Measurements from ENCODE around the gene AVPI1. TPM values are rescaled to one million over a fixed set of nuclear protein-coding genes. Genes with fewer than 3 reads are reported as not detected.

AVPI1 gene
- total and polyA plus RNA-seq, 4 donors = 15.1 to 26.8 (median 17.8) TPM

- peaks cover 0 to 15% (median 0%) of the 10 kb centered on the region in 5 donors for H3K4me1 ChIP-seq (ENCODE audit: control insufficient read depth in 5 of 5, insufficient read depth in 5 of 5, low read length in 5 of 5)
- peak overlapping the region; percentile 40 to 92 for H3K27ac ChIP-seq (ENCODE audit: low read depth in 1 of 2, low read length in 1 of 2)
- ATAC-seq (ENCODE audit: insufficient read depth, low FRiP score) (peak; percentile 76), DNase-seq (peak in 1 of 3 donors; percentile 14)
- H3K9ac ChIP-seq (ENCODE audit: insufficient read depth in 1 of 2, low read length in 2 of 2) = no peak overlapping the region
- H3K27me3 ChIP-seq (ENCODE audit: control insufficient read depth in 3 of 3, insufficient read depth in 3 of 3, low read length in 2 of 3) = no peaks in the 10 kb centered on the region
- no peaks in the 10 kb centered on the region for H3K9me3 ChIP-seq (ENCODE audit: control insufficient read depth in 4 of 4, insufficient read depth in 3 of 4, low read length in 3 of 4)
- no peak overlapping the region for H3K4me3 ChIP-seq
- WGBS, 2 donors = 75 to 83% methylated on average over 5 of the region's 5 CpGs
- peaks cover 19 to 22% (median 21%) of the 10 kb centered on the region in 4 donors for H3K36me3 ChIP-seq (ENCODE audit: control insufficient read depth in 4 of 4, insufficient read depth in 4 of 4, low read length in 4 of 4)
- TF ChIP-seq CTCF (IDR thresholded peaks at IDR 0.05; ENCODE audit: control extremely low read depth, extremely low read depth) = no peak
Measured at GRCh38 chr10:97648562-97649404, 38.3 kb downstream of the AVPI1 start.

GRCh38 chr10:97647556-97647955 lies 39.5 kb downstream of the AVPI1 start:
- no peaks in the 10 kb centered on the region for H3K27me3 ChIP-seq (ENCODE audit: control insufficient read depth in 3 of 3, insufficient read depth in 3 of 3, low read length in 2 of 3)
- peak overlapping the region in 1 of 2 donors; percentile 63 for H3K27ac ChIP-seq (ENCODE audit: low read depth in 1 of 2, low read length in 1 of 2)
- H3K36me3 ChIP-seq (ENCODE audit: control insufficient read depth in 4 of 4, insufficient read depth in 4 of 4, low read length in 4 of 4) = peaks cover 20 to 23% (median 20%) of the 10 kb centered on the region in 4 donors
- ATAC-seq (ENCODE audit: insufficient read depth, low FRiP score) (peak; percentile 27), DNase-seq (no peak)
- WGBS, 2 donors = 67 to 89% methylated on average over 1 of the region's 1 CpG
- H3K9me3 ChIP-seq (ENCODE audit: control insufficient read depth in 4 of 4, insufficient read depth in 3 of 4, low read length in 3 of 4) = no peaks in the 10 kb centered on the region
- H3K9ac ChIP-seq (ENCODE audit: insufficient read depth in 1 of 2, low read length in 2 of 2) = no peak overlapping the region
- H3K4me1 ChIP-seq (ENCODE audit: control insufficient read depth in 5 of 5, insufficient read depth in 5 of 5, low read length in 5 of 5) = peaks cover 0 to 18% (median 0%) of the 10 kb centered on the region in 5 donors
- TF ChIP-seq CTCF (IDR thresholded peaks at IDR 0.05; ENCODE audit: control extremely low read depth, extremely low read depth) = no peak
- no peak overlapping the region for H3K4me3 ChIP-seq

GRCh38 chr10:97644936-97645335 lies 42.1 kb downstream of the AVPI1 start:
- Histone ChIP-seq H3K27ac (ENCODE audit: low read depth in 1 of 2, low read length in 1 of 2) (no peak overlapping the region), H3K4me1 (ENCODE audit: control insufficient read depth in 5 of 5, insufficient read depth in 5 of 5, low read length in 5 of 5) (peaks cover 0 to 28% (median 9%) of the 10 kb centered on the region in 5 donors), H3K27me3 (ENCODE audit: control insufficient read depth in 3 of 3, insufficient read depth in 3 of 3, low read length in 2 of 3) (no peaks in the 10 kb centered on the region), H3K4me3 (no peak overlapping the region), H3K9ac (ENCODE audit: insufficient read depth in 1 of 2, low read length in 2 of 2) (no peak overlapping the region), H3K9me3 (ENCODE audit: control insufficient read depth in 4 of 4, insufficient read depth in 3 of 4, low read length in 3 of 4) (no peaks in the 10 kb centered on the region), H3K36me3 (ENCODE audit: control insufficient read depth in 4 of 4, insufficient read depth in 4 of 4, low read length in 4 of 4) (peaks cover 3 to 13% (median 12%) of the 10 kb centered on the region in 4 donors)
- no peak for DNase-seq
- no peak for TF ChIP-seq CTCF (IDR thresholded peaks at IDR 0.05; ENCODE audit: control extremely low read depth, extremely low read depth)
- ATAC-seq (ENCODE audit: insufficient read depth, low FRiP score) = no peak
- WGBS, 2 donors = 95 to 97% methylated on average over 4 of the region's 4 CpGs
